Bronchial epithelial cell (primary cell): ENCODE data around the gene ARL5C. TPM values are rescaled to one million over a fixed set of nuclear protein-coding genes. Genes with fewer than 3 reads are reported as not detected.

Experiments
- DNase-seq: peaks from one replicate; pipeline ENCODE4 v3.0.0-alpha.2; 2010; ENCODE audit warnings: low read depth
- FAIRE-seq: peaks from 2 replicates; lab custom pipeline; 2011; peaks lifted over from hg19 to GRCh38; lab: Jason Lieb, UNC
- H3K27me3 ChIP-seq: 2 replicates; pipeline ENCODE4 v1.5.1; 2011; ENCODE audit warnings: low read length; ENCODE audit not compliant: control insufficient read depth, insufficient read depth
- H3K36me3 ChIP-seq: 2 replicates; pipeline ENCODE4 v1.5.1; 2011; ENCODE audit warnings: low read length; ENCODE audit not compliant: control insufficient read depth, insufficient read depth
- H3K4me3 ChIP-seq: 2 replicates; pipeline ENCODE4 v1.5.1; 2011; ENCODE audit warnings: mild to moderate bottlenecking, low read depth, low read length, control low read depth
- CTCF ChIP-seq: IDR thresholded peaks from 2 replicates; pipeline ENCODE4 v1.5.1; 2011; ENCODE audit warnings: mild to moderate bottlenecking, moderate library complexity, low read length, control low read depth, inconsistent platforms; ENCODE audit not compliant: insufficient read depth, severe bottlenecking
- total RNA-seq: library from RNA; depleted of rRNA; stranded (reverse); fragments of >200 nt; gene quantifications from 2 replicates; pipeline ENCODE4 v1.2.1, GENCODE V29; 2014

Gene ARL5C
- total RNA-seq, 1 donor from 2014 or later: not detected

- no peak for FAIRE-seq
- TF ChIP-seq CTCF: no peak
- DNase-seq: no peak
- H3K36me3 ChIP-seq: peaks cover 27% of the 10 kb centered on the region
- H3K27me3 ChIP-seq: no peaks in the 10 kb centered on the region
- H3K4me3 ChIP-seq: peak overlapping the region; percentile 95
These were observed 35.1 kb upstream of the ARL5C start for GRCh38 chr17:39200957-39201510.

GRCh38 chr17:39200070-39200879 is 34.3 kb upstream of the ARL5C start, which contains the start of gene RPL19:
Gene RPL19, plus strand, starts transcription at chr17:39200283. Its CDS starts 62 bp downstream, at chr17:39200345.
- TF ChIP-seq CTCF: no peak
- Histone ChIP-seq H3K36me3 (peaks cover 27% of the 10 kb centered on the region), H3K4me3 (peak within 1 kb of the TSS; percentile 95), H3K27me3 (no peaks in the 10 kb centered on the region)
- DNase-seq (no peak), FAIRE-seq (no peak)

- no peak for TF ChIP-seq CTCF
- peak overlapping the region; percentile 95 for H3K4me3 ChIP-seq
- H3K27me3 ChIP-seq: no peaks in the 10 kb centered on the region
- no peak for FAIRE-seq
- H3K36me3 ChIP-seq: peaks cover 27% of the 10 kb centered on the region
- peak; percentile 86 for DNase-seq
These were observed 33.8 kb upstream of the ARL5C start for GRCh38 chr17:39199820-39200069.

- FAIRE-seq: no peak
- no peak for TF ChIP-seq CTCF
- H3K4me3 ChIP-seq: no peak overlapping the region
These were observed 32.2 kb upstream of the ARL5C start for GRCh38 chr17:39198186-39198566.

GRCh38 chr17:39197380-39198185 is 31.6 kb upstream of the ARL5C start, which contains the start of gene CACNB1:
Gene CACNB1, minus strand, starts transcription at chr17:39197669. Its CDS starts 174 bp downstream, at chr17:39197495.
- Histone ChIP-seq H3K36me3 (peaks cover 21% of the 10 kb centered on the region), H3K27me3 (no peaks in the 10 kb centered on the region), H3K4me3 (peak within 1 kb of the TSS; percentile 72)
- FAIRE-seq: no peak
- DNase-seq: peak; percentile 37
- no peak for TF ChIP-seq CTCF

More at GRCh38 chr17:39198186-39198566, 32.2 kb upstream of the ARL5C start:
- DNase-seq: no peak
- H3K27me3 ChIP-seq: no peaks in the 10 kb centered on the region
- peaks cover 22% of the 10 kb centered on the region for H3K36me3 ChIP-seq
